ENCODE measurements around the gene STX5.

- TF ChIP-seq POLR2A (IDR thresholded peaks at IDR 0.05) (peak; percentile 98), CTCF (IDR thresholded peaks at IDR 0.05) (no peak)
These were observed 26.6 kb downstream of the STX5 start, which contains the start of gene NXF1 for GRCh38 chr11:62805076-62805892.

Data from sigmoid colon (tissue), 3 donors.